Adipocyte (in vitro differentiated cells): ENCODE measurements around the gene NFE2L3.
"Not testable (repeated sequence)": the region's sequence is repeated elsewhere in the genome, so short reads cannot be mapped to it uniquely, and the experiment has no call there.

Experiments
- DNase-seq: peaks from one replicate; pipeline ENCODE4 v3.0.0-alpha.2; 2015; ENCODE audit warnings: low read depth
- H3K27me3 ChIP-seq: replicated peaks from 2 replicates; pipeline ENCODE4 v1.7.0; 2013; ENCODE audit warnings: mild to moderate bottlenecking, low read length, moderate library complexity; ENCODE audit not compliant: control insufficient read depth, insufficient read depth
- H3K36me3 ChIP-seq: 2 replicates; pipeline ENCODE4 v1.7.0; 2013; ENCODE audit warnings: low read length, mild to moderate bottlenecking, moderate library complexity; ENCODE audit not compliant: control insufficient read depth, insufficient read depth, severe bottlenecking
- H3K4me1 ChIP-seq: 2 replicates; pipeline ENCODE4 v1.7.0; 2013; ENCODE audit warnings: mild to moderate bottlenecking, low read length, moderate library complexity; ENCODE audit not compliant: control insufficient read depth, insufficient read depth
- H3K4me3 ChIP-seq: 2 replicates; pipeline ENCODE4 v1.7.0; 2013; ENCODE audit warnings: mild to moderate bottlenecking, low read length, moderate library complexity
- H3K9ac ChIP-seq: 2 replicates; pipeline ENCODE4 v1.7.0; 2013; ENCODE audit warnings: mild to moderate bottlenecking, low read length, moderate library complexity
- H3K9me3 ChIP-seq: 2 replicates; pipeline ENCODE4 v1.7.0; 2013; ENCODE audit warnings: mild to moderate bottlenecking, low read length, moderate library complexity; ENCODE audit not compliant: control insufficient read depth

NFE2L3 gene

DNA sequence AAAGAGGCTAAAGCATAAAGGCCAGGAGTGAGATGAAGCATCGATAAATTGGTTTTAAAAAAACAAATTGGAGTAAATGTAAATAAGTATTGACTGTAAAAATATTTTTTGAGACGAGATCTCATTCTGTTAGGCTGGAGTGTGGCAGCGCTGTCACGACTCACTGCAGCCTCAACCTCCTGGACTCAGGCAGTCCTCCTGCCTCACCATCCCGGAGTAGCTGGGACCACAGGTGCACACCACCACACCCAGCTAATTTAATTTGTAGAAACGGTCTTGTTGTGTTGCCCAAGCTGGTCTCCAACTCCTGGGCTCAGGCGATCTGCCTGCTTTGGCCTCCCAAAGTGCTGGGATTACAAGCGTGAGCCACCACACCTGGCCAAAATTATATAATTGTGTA lies 30.7 kb downstream of the NFE2L3 start:
- Histone ChIP-seq H3K4me1 (peaks cover 35% of the 10 kb centered on the region), H3K27me3 (no peaks in the 10 kb centered on the region), H3K9me3 (no peaks in the 10 kb centered on the region), H3K9ac (no peak overlapping the region), H3K4me3 (no peak overlapping the region), H3K36me3 (peaks cover 16% of the 10 kb centered on the region)
- no peak for DNase-seq

GRCh38 chr7:26183545-26184280 lies 31.7 kb downstream of the NFE2L3 start:
- peaks cover 42% of the 10 kb centered on the region for H3K4me1 ChIP-seq
- H3K9ac ChIP-seq, result peak overlapping the region; percentile 5
- no peaks in the 10 kb centered on the region for H3K27me3 ChIP-seq
- H3K9me3 ChIP-seq, result no peaks in the 10 kb centered on the region
- H3K4me3 ChIP-seq, result no peak overlapping the region
- no peak for DNase-seq
- peaks cover 26% of the 10 kb centered on the region for H3K36me3 ChIP-seq

DNA sequence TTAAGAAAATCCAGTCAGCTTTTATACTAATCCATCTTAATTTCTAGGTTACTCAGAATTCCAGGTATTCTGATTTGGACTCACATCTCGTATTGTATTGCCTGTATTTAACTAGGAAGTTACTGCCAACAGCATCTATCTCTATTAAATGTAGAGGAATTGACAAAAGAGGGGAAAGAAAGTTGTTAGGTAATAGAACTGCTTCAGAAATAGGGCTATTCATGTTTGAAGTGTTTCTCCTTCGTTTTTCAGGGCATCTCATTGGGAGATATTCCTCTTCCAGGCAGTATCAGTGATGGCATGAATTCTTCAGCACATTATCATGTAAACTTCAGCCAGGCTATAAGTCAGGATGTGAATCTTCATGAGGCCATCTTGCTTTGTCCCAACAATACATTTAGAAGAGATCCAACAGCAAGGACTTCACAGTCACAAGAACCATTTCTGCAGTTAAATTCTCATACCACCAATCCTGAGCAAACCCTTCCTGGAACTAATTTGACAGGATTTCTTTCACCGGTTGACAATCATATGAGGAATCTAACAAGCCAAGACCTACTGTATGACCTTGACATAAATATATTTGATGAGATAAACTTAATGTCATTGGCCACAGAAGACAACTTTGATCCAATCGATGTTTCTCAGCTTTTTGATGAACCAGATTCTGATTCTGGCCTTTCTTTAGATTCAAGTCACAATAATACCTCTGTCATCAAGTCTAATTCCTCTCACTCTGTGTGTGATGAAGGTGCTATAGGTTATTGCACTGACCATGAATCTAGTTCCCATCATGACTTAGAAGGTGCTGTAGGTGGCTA lies 32.5 kb downstream of the NFE2L3 start:
- H3K4me3 ChIP-seq, DNase-seq, H3K9ac ChIP-seq, H3K27me3 ChIP-seq, H3K9me3 ChIP-seq: not testable (repeated sequence)
- Histone ChIP-seq H3K36me3 (peaks cover 34% of the 10 kb centered on the region), H3K4me1 (peaks cover 45% of the 10 kb centered on the region)

DNA sequence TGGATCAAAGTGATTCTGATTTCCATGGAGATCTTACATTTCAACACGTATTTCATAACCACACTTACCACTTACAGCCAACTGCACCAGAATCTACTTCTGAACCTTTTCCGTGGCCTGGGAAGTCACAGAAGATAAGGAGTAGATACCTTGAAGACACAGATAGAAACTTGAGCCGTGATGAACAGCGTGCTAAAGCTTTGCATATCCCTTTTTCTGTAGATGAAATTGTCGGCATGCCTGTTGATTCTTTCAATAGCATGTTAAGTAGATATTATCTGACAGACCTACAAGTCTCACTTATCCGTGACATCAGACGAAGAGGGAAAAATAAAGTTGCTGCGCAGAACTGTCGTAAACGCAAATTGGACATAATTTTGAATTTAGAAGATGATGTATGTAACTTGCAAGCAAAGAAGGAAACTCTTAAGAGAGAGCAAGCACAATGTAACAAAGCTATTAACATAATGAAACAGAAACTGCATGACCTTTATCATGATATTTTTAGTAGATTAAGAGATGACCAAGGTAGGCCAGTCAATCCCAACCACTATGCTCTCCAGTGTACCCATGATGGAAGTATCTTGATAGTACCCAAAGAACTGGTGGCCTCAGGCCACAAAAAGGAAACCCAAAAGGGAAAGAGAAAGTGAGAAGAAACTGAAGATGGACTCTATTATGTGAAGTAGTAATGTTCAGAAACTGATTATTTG lies 33.3 kb downstream of the NFE2L3 start:
- H3K4me3 ChIP-seq, result no peak overlapping the region
- peaks cover 42% of the 10 kb centered on the region for H3K36me3 ChIP-seq
- peaks cover 45% of the 10 kb centered on the region for H3K4me1 ChIP-seq
- H3K9ac ChIP-seq, result no peak overlapping the region
- H3K27me3 ChIP-seq, result no peaks in the 10 kb centered on the region
- H3K9me3 ChIP-seq, result no peaks in the 10 kb centered on the region
- DNase-seq, result no peak

GRCh38 chr7:26185844-26186180 lies 33.8 kb downstream of the NFE2L3 start:
- no peak for DNase-seq
- H3K9ac ChIP-seq, result no peak overlapping the region
- H3K27me3 ChIP-seq, result no peaks in the 10 kb centered on the region
- peaks cover 48% of the 10 kb centered on the region for H3K4me1 ChIP-seq
- peaks cover 47% of the 10 kb centered on the region for H3K36me3 ChIP-seq
- H3K9me3 ChIP-seq, result no peaks in the 10 kb centered on the region
- no peak overlapping the region for H3K4me3 ChIP-seq

DNA sequence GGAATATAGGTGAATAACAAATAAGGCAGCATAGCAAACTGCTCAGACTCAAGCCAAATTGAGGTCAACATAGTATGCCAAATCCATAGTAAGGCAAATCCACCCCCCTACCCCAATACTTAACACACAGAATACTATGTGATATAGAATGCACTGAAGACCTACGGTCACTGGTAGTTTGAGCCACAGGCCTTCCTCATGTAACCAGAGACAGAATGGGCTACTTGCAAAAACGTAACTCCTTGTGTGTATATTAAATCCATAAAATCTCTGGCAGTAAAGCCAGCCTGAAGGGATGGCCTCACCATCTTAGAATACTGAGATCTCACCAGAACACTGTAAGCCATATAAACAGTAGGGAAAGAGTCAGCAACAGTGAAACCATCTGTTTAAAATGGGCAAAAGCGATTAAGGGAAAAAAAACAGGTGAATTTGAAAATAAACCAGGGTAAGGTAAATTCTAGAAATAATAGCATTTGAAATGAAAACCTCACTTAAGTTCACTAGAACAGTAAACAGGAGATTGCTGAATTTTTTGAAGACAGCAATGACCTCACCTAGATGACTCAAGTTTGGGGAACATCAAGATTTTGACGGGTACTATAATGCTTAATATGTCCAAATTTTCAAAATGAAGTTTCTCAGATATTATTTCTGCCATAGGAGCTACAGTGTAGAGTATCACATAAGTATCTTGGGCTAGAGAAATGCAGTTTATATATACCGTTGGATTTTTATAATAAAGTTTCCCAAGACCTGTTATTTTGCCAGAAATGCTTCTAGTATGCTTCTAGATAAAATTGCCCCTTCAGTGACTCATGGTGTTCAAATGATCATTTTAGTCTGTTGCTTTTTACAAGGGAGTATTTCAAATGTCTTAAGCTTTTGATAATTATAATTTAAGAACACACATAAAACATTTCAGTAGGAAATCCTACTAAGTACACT lies 34.6 kb downstream of the NFE2L3 start:
- Histone ChIP-seq H3K9ac (no peak overlapping the region), H3K27me3 (no peaks in the 10 kb centered on the region), H3K4me3 (no peak overlapping the region), H3K9me3 (no peaks in the 10 kb centered on the region), H3K36me3 (peaks cover 55% of the 10 kb centered on the region), H3K4me1 (peaks cover 50% of the 10 kb centered on the region)
- DNase-seq, result no peak

GRCh38 chr7:26187380-26188205 lies 35.6 kb downstream of the NFE2L3 start:
- H3K9ac ChIP-seq, result no peak overlapping the region
- no peaks in the 10 kb centered on the region for H3K27me3 ChIP-seq
- H3K4me1 ChIP-seq, result peaks cover 50% of the 10 kb centered on the region
- no peaks in the 10 kb centered on the region for H3K9me3 ChIP-seq
- no peak for DNase-seq
- peaks cover 65% of the 10 kb centered on the region for H3K36me3 ChIP-seq
- H3K4me3 ChIP-seq, result no peak overlapping the region

DNA sequence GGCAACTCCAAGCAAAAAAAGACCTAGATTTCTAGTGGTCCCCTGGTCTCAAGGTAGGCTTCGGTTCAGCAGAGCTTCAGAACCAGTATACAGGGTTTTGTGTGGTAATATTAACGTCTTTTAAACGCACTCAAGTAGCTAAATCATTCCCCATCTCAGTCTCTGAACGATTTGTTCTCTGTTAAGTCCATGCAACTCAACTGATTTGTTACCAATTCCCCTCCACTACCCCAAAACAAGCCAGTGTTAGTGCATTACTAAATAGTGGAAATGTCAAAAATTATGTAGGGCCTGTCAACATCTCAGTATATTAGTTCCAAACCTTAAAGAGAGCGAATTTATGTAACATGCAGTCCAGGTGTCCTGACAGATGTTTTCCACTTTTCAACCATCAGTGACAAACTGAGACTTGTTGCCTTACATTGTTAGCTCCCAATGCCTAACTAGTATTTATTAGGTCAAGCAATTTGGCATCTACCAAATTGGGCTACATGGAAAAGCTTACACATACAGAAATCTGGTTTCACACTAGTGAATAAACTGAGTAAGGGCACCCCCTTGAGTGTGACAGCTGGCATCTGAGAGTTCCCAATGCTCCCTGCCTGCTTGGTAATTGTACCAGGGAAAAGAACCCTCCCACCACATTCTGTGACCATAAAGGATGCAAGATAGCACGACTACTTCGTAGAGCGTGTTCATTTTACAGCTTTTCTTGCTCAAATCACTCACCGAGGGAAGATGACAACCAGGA lies 36.4 kb downstream of the NFE2L3 start:
- no peak overlapping the region for H3K9ac ChIP-seq
- no peak overlapping the region for H3K4me3 ChIP-seq
- H3K36me3 ChIP-seq, result peaks cover 73% of the 10 kb centered on the region
- H3K9me3 ChIP-seq, result no peaks in the 10 kb centered on the region
- no peaks in the 10 kb centered on the region for H3K27me3 ChIP-seq
- H3K4me1 ChIP-seq, result peaks cover 56% of the 10 kb centered on the region
- no peak for DNase-seq

DNA sequence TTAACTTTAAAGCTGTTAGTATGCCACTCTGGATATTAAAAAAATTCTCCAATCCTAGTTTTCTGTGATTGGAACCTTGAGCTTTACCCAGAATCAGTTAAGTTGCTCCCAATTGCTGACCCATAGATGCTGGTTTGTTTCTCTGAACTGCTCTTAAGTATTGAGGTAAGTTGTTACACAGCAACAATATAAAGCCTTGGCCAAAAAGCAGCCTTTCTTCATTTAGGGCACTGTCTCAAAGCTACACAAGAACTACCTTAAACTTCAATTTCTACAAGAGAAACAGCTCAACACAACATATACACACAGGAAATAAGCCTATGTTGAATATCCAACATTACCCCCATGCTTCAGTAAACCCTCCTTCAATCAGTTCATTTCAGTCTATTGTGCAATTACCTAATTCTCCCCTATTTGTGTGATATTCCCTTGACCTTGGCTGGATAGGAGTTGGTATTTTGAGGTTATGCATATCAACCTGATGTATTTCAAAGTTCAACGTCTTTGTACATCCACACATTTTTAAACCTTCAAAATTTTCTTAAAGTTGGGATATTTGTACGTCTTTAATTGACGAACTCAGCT lies 37.1 kb downstream of the NFE2L3 start:
- peaks cover 56% of the 10 kb centered on the region for H3K4me1 ChIP-seq
- peaks cover 80% of the 10 kb centered on the region for H3K36me3 ChIP-seq
- no peaks in the 10 kb centered on the region for H3K9me3 ChIP-seq
- no peak overlapping the region for H3K9ac ChIP-seq
- DNase-seq, result no peak
- no peaks in the 10 kb centered on the region for H3K27me3 ChIP-seq
- H3K4me3 ChIP-seq, result no peak overlapping the region
